Activated CD8-positive, alpha-beta memory T cell treated with anti-CD3 and anti-CD28 coated beads, Interleukin-2, amount 50 U/mL, for 1 hour (primary cell): ENCODE measurements around the gene PRKAA2.

Experiments used
- DNase-seq: peaks from one replicate; pipeline ENCODE4 v3.0.0-alpha.2; 2020; ENCODE audit errors: extremely low read depth

Gene PRKAA2

DNA sequence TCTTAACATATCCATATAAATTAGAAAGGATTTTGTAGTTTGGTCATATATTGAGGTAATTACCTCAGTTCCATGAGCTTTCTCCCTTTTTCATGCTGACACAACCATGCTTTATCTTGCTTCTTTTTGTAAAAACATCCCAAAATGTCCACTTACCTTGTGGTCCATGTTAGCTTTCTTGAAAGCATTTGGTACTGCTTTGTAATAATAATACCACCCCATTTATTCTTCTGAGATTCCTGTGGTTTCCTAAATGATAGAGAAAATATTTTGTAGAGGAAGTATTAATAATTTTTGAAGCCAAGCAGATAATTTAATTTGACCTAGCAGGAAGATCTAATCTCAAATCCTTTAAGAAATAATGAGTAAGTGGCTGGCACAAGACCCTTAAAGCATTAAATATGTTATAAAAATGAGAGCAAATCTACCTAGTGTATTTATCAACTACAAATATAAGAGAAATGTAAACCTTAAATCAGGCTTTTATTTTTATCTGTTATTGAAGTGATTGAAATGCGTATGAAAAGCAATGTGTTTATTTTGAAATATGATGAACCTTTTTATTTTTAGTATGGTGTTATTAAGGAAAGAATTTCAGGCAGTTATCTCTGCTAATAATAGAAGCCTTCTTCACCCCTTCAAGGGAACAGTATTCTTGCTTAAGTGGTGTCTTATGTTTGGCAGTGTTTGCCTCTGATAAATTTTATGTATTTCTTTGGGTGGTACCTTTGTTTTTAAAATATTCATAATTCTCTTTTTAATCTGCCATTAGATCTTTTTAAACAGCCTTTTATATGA, 9.2 kb downstream of the PRKAA2 start:
- DNase-seq, result no peak

DNA sequence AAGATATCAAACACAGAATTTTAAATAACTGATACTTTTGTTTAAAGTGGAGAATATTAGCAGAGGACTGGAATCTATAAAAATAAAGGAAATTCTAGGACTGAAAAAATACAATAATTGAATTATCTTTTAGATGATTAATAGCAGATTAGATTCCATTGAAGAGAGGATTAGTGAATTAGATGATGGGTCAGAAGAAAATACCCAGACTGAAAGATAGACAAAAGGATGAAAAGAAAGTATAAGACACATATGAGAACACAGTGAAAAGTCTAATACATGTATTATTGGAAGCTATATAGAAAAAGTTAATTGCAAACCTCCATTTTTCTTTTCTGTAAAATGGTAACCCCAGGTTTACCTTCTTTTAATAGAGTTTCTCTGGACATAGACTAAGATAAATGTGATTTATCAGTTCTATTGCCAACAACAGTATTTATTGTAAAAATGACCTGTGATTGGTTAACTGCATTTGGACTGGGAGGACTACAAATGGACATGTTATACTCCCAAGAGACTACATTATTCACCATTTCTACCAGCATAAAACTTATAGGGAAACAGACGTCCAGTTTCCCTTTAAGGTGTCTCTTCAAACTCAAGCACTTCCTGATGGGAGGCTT, 11.0 kb downstream of the PRKAA2 start:
- DNase-seq, result no peak

DNA sequence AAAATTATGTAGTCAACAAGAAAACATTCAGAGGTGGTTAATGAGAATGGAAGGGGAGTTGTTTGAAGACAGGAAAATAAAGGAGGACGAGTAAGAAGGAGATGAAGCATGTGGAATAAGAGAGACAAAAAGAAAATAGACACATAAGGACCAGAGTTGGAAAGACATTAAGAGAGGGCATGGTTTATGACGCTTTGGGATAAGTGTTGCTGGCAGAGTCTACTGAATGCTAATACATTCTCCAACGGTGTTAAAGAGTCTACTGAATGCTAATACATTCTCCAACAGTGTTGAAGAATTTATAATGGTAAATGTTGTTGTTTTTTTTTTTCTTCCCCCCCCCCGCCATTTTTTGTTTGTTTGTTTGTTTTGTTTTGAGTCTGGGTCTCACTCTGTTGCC, 13.1 kb downstream of the PRKAA2 start:
- DNase-seq, result no peak

DNA sequence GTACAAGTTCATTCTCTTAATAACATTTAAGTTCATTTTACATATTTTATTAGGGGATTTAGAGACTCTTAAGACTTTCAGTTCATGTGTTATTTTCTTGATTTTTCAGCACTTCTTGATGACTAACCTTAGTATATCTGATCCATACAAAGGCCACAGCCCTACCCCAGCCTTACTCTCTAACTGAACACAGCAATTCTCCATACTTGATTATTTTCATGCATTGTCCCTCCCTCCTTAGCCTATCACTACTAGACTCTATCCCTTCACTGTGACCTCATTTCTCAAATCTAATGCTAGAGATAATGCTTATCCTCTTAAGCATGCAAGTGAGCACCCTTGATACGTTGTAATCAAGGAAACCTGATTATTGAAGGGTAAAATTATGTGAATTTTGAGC, 15.2 kb downstream of the PRKAA2 start:
- DNase-seq, result no peak

DNA sequence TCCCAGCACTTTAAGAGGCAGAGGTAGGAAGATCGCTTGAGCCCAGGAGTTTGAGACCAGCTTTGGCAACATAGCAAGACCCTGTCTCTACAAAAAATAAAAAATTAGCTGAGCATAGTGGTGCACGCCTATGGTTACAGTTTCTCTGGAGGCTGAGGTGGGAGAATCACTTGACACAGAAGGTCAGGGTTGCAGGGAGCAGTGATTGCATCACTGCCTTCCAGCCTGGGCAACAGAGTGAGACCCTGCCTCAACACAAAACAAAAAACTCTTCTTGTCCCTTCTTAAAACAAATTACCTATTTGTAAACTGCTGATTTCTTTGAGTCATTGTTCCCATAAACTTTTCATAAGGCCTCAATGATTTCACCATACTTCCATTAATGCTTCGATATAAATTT, 18.7 kb downstream of the PRKAA2 start:
- DNase-seq, result no peak

DNA sequence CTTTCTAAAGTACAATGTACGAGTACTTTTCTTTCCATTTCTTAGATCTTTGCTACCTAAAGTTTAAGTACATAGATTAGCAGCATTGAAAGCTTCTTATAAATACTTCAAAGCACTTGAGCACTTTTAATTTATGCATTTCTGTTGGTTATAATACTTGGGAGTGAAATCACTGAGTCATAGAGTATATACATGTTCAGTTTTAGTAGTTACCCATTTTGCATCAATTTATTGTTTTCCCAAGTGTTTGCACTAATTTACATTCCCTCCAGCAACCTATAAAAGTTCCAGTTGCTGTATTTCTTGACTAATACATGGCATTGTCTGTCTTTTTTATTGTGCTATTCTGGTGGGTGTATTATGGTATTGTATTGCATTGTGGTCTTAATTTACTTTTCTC, 20.3 kb downstream of the PRKAA2 start:
- DNase-seq, result no peak

DNA sequence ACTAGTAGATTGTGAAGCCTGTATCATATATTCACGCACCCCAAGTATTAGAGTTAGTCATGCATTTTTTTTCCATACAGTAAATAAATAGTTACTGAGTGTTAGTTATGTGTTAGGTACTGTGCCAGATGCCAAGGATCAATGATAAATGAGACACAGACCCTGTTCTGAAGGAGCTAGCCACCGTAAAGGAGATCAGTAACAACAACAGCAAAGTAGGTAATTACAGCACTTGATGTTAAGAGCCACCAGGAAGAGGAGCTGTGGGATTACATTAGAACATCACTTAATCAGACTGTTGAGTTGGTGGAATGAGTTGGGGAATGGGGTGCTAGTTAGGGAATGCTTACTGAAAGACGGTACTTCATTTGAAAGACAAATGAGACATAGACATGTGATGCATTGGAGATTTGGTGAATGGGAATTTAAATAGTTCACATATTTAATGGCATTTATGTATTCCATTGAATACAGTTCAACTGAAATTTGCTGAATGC, 21.0 kb downstream of the PRKAA2 start:
- DNase-seq, result no peak

DNA sequence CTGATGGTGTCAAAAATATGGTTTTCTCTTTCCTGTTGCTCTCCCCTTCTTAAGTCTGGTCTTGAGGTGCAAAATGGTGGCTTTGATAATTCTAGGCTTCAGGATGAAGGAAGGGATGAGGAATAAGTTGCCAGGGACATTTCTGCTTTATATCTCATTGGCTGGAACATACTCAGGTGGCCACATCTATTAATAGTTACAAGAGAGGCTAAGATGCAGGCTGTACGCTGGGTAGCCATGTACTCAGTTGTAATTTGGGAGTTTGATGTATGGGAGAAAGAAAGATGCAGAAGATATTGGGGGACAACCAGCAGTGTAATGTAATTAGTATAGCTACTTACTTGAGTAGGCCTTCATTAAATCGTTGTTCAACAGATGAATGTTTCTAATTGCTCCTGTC, 25.2 kb downstream of the PRKAA2 start:
- no peak for DNase-seq

DNA sequence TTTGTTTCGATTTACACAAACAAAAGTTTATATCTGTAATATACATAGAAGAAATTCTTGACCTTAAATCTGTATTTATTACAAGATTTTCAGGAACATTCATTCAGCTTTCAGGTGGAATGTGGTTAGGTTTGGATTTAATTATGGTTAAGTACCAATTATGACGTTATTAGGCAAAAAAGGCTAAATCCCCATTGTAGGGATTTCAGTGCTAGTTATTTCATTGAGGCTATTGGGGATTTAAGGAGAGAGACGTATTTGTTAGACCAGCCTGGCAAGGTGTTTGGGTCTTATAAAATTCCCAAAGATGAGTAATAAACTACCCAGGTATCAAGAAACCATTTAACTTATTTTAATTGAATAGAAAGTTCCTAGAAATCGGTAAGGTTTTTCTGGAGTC, 26.0 kb downstream of the PRKAA2 start:
- no peak for DNase-seq

DNA sequence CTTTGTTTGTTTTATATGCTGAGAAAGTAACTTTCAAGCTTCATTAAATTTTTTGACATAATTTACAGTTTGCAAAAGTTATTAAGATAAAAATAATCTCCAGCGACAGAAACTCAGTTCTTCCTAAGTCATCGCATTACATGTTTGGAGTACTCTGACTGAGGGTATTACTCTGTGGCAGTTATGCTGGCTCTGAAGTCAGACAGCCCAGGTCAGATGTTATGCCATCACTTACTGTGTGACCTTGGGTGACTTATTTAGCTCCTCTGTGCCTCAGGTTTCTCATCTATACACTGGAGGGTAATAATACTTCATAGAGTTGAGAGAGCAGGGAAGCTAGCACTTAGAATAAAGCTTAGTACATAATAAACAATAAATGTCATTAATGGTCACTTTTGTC, 26.4 kb downstream of the PRKAA2 start:
- DNase-seq, result no peak

DNA sequence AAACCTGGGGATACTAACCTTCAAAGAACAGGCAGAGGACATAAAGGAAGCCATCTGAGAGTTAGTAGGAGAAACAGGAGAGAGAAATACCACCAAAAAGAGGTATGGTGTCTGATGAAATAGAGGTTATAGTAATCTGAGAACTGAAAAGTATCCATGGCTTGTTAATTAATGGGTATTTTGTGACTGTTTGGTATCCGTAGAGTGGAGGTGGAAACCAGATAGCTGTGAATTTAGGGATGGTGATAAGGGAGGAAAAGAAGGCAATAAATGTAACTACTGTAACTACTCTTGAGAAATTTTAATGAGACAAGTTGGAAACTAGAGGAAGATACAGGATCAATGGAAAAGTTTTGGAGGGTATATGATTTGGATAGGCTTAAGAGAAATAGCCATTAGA, 27.5 kb downstream of the PRKAA2 start:
- no peak for DNase-seq

DNA sequence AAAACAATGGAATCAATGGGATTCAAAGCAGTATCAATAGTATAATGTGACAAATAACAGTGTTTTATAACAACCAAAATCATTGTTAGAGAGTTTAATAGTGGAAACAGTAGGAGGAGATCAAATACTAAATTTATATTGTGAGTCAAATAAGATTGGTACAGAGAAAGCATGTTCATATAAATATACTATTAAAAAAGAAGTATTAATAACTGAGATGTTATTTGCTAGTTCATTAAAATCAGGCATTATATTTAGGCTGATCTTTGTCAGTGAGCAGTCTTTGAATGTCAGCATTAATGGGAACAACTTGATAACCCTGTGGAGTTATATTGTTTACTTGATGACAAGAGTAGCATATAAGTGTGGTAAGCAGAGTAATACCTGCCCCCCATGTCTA, 30.6 kb downstream of the PRKAA2 start:
- DNase-seq, result no peak

DNA sequence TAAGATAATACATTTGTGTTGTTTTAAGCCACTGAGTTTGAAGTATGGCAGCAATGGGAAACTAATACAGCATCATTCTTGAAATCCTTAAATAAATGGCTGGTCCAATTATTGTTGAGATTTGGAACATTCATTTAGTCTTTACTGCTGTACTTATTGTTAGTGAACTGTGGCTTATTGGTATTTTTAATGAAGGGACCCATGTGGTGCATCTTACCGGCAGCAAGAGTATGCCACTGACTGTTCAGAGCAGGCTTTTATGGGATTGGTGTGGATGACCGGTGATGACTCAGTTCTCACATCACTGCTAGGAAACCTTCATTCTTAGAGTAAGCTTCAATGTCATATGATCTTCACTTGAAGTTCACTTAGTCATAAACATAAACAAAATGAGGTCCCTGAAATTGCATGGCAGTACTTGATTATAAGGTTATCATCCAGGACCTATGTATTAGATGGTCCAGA, 31.5 kb downstream of the PRKAA2 start:
- no peak for DNase-seq

DNA sequence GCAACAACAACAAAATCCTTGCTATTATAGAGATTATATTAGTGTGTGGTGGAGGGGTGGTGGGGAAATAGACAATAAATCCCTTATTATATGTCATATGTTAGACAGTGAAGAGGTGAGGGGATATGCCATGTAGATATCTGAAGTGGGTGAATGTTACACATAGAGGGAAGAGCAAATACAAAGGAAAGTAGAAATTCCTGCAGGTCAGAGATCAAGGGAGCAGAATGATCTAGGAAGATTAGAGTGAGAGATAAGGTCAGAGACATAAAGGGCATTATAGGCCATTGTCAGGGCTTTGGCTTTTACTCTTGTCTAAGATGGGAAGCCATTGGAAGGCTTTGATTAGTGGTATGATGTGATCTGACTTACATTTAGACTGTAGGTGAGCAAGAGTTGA, 38.5 kb downstream of the PRKAA2 start:
- DNase-seq, result no peak

DNA sequence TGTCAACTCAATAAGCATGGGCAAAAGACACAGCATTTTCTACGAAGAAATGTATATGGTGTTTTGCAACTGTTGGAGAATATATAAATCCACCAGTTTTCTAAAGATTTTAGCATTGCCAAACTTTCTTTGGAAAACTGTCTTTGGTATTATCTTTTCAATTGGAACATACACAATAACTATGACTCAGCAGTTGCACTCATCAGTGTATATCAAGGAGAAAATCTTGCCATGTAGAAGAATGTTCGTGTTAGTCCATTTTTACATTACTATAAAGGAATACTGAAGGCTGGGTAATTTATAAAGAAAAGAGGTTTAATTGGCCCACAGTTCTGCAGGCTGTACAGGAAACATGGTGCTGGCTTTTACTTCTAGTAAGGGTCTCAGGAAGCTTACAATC, 41.1 kb downstream of the PRKAA2 start:
- no peak for DNase-seq

DNA sequence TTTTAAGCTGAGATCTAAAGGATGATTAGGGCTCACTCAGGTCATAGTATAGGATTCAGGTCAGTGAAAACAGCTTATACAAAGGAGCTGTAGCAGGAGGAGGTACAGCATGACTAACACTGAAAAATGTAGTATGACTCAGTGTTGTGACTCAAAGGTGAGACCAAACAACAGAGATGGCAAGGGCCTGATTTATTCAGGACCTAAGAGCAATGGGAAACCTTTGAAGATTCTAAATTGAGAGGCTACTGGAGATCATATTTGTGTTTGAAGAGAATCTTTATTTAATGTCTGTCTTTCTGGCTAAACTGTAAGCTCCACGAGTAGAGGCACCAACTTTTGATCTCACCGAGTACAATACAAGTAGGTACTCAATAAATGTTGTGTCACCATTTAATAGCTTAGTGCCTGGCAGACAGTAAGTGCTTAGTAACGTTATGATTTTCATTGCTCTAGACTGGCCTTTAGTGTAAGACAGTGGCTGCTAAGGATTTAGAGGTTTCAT, 43.5 kb downstream of the PRKAA2 start:
- no peak for DNase-seq

DNA sequence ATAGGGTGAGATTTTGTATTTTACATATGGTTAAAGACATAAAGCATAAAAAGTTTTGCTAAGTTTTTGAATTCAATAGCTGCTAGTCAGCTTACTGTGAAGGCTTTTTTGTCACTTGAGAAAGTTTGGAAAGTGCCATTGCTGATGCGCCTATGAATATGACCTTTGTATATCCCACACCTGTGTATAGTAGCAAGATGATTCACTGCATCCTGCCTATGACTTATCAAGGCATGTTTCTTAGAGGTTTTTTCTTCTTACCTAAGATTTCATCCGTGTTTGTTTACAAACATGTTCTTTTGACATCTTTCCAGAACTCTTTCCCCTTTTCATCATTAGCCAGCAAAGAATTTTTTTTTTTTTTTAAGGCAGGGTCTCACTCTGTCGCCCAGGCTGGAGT, 51.5 kb downstream of the PRKAA2 start:
- no peak for DNase-seq

DNA sequence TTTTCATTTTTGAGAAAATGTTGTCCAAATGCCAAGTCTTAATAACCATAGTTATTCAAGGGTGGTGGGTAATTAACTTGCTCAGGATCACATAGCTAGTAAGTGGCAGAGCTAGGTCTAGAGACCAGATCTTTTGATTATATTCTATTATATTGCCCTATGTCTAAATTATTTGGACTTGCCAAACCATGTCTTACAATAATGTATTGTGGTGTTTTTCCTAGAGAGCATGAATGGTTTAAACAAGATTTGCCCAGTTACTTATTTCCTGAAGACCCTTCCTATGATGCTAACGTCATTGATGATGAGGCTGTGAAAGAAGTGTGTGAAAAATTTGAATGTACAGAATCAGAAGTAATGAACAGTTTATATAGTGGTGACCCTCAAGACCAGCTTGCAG, 58.6 kb downstream of the PRKAA2 start:
- DNase-seq, result no peak

DNA sequence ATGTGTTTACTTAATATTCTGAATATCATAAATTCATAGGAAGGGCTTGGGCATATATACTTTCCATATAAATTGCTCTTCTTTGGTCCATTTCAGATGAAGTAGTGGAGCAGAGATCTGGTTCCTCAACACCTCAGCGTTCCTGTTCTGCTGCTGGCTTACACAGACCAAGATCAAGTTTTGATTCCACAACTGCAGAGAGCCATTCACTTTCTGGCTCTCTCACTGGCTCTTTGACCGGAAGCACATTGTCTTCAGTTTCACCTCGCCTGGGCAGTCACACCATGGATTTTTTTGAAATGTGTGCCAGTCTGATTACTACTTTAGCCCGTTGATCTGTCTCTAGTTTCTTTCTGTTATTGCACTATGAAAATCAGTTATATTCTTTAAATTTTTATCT, 62.3 kb downstream of the PRKAA2 start:
- no peak for DNase-seq

DNA sequence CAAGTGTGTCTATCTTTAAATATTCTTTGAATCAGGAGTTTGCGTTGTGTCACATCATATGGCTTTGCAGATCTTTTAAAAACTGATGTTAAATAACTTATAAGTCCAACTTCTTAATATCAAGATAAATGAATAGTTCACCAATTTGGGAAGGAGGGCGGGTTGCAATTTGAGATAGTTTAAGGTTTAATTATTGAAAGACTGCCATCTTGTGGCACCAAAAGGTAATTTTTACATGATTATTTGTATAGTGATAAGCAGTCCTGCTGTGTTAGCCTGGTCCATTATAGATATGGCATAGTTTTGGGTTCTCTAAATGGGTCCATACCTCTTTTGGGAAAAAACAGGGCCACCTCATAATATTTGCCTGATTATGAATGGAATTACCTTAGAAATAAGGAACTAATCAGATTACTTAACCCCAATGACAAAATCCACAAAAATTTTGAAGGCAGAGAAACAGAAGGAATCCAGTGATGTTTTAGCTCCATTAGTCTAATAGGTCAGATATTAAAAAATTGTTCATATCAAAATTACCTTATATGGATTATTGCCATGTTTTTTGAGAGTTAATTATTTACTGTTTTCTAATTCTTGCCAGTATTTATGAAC, 64.3 kb downstream of the PRKAA2 start:
- DNase-seq, result no peak

DNA sequence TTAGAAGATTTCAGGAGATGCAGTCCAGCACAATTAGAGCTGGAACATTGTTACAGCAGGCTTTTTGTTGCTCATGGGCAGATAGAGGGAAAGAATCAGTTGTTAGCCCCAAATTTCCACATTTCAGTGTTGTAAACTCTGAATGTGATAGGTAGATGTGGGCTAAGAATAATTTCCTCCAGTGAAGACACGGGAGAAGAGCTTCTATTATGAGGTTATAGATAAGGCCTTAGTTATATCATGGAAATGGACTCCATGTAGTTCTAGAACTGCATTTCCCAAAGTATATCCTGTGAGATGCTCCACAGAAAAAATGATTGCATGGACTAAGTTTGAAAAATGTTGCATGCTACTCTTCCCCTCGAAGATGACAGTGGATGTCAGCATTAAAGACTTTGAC, 64.9 kb downstream of the PRKAA2 start:
- no peak for DNase-seq

DNA sequence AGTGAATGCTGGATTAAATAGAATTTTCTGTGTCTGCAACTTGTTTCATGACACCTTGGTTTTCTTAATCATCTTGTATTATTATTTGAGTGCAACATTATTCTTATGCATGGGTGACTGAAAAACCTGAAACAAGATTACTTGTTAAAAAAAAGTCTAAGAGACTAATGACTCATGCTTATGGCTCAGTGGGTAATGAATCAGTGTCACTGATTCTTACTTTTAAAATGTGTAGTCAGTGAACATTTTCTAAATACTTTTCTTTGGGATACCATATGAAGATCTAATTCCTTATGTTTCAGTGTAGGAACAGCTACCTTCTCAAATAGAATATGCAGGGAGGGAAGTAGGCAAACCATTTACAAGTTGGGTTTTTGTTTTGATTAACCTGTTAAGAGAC, 65.5 kb downstream of the PRKAA2 start:
- DNase-seq, result no peak

DNA sequence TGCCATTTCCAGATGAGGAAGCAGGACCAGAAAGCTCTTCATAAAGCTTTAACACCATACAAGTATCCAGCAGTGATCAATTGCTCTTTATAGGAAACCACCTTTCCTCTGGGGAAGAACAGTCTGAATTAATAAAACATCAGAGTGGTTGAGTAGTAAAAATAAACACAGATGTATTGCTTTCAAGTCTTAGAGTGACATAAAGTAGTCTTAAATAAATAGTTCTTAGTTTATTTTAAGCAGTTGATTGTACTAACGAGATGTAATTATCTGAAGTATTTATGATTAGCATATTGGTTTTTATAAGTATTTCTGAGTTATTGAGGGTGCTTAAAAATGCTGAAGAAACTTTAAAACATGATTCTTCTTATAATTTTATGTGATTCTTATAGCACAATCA, 67.0 kb downstream of the PRKAA2 start:
- DNase-seq, result no peak
